Breast epithelium (tissue), 3 donors: ENCODE results near the gene C2orf74.

Experiments used
- POLR2A ChIP-seq: fragments of 450-650 bp; IDR thresholded peaks from one replicate; pipeline ENCODE4 v1.6.1; 2016; ENCODE audit warnings: antibody characterized with exemption, mild to moderate bottlenecking, moderate library complexity
- TF ChIP-seq, protein P1 (sequence below), 3 donors: fragments of 450-650 bp; IDR thresholded peaks; one replicate each; pipeline ENCODE4 v1.5.1; 2016 to 2017; ENCODE audit warnings: antibody characterized with exemption in 3 of 3, mild to moderate bottlenecking in 3 of 3, moderate library complexity in 3 of 3

DNA sequence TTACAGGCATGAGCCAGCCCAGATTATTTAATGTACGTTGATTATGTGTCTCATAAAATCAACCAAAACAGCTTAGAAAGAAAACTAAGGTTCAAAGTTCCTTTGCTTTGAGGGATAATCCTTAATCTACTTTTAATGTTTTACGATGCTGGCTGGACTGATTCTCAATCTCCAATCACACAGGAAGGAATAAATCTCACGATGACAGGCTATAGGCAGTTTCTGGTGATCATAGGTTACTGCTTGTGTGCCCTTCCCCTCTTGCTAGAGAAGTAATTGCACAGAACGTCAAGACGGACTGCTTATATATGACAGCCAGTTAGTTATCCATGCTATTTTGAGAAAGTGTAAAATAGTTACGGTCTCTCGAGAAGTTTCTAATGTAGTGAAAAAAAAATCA is 43.1 kb downstream of the C2orf74 start:
- TF ChIP-seq, protein P1, sequence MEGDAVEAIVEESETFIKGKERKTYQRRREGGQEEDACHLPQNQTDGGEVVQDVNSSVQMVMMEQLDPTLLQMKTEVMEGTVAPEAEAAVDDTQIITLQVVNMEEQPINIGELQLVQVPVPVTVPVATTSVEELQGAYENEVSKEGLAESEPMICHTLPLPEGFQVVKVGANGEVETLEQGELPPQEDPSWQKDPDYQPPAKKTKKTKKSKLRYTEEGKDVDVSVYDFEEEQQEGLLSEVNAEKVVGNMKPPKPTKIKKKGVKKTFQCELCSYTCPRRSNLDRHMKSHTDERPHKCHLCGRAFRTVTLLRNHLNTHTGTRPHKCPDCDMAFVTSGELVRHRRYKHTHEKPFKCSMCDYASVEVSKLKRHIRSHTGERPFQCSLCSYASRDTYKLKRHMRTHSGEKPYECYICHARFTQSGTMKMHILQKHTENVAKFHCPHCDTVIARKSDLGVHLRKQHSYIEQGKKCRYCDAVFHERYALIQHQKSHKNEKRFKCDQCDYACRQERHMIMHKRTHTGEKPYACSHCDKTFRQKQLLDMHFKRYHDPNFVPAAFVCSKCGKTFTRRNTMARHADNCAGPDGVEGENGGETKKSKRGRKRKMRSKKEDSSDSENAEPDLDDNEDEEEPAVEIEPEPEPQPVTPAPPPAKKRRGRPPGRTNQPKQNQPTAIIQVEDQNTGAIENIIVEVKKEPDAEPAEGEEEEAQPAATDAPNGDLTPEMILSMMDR (IDR thresholded peaks at IDR 0.05), result no peak
- TF ChIP-seq POLR2A, result no peak
